Loucy (cell line): Measurements from ENCODE around the gene ZNRF1.

Source experiments
- EZH2phosphoT487 ChIP-seq: fragments of 200-600 bp; IDR thresholded peaks from 2 replicates; pipeline ENCODE4 v1.6.1; 2018; ENCODE audit warnings: antibody characterized with exemption, mild to moderate bottlenecking, moderate library complexity, borderline replicate concordance
- TF ChIP-seq, protein P1 (sequence below): fragments of 200-600 bp; sonication (generic); conservative IDR thresholded peaks from 2 replicates; pipeline ENCODE4 v1.5.1; 2014; ENCODE audit warnings: mild to moderate bottlenecking, antibody characterized with exemption, low read length

- TF ChIP-seq, protein P1, sequence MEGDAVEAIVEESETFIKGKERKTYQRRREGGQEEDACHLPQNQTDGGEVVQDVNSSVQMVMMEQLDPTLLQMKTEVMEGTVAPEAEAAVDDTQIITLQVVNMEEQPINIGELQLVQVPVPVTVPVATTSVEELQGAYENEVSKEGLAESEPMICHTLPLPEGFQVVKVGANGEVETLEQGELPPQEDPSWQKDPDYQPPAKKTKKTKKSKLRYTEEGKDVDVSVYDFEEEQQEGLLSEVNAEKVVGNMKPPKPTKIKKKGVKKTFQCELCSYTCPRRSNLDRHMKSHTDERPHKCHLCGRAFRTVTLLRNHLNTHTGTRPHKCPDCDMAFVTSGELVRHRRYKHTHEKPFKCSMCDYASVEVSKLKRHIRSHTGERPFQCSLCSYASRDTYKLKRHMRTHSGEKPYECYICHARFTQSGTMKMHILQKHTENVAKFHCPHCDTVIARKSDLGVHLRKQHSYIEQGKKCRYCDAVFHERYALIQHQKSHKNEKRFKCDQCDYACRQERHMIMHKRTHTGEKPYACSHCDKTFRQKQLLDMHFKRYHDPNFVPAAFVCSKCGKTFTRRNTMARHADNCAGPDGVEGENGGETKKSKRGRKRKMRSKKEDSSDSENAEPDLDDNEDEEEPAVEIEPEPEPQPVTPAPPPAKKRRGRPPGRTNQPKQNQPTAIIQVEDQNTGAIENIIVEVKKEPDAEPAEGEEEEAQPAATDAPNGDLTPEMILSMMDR: no peak
- TF ChIP-seq EZH2phosphoT487: no peak
Observed at GRCh38 chr16:74984529-74985296, 14.1 kb upstream of the ZNRF1 start, which contains the start of gene WDR59.
